ENCODE results near the gene EHBP1.
"Not testable (repeated sequence)": the region's sequence is repeated elsewhere in the genome, so short reads cannot be mapped to it uniquely, and the experiment has no call there.

EHBP1 gene

DNA sequence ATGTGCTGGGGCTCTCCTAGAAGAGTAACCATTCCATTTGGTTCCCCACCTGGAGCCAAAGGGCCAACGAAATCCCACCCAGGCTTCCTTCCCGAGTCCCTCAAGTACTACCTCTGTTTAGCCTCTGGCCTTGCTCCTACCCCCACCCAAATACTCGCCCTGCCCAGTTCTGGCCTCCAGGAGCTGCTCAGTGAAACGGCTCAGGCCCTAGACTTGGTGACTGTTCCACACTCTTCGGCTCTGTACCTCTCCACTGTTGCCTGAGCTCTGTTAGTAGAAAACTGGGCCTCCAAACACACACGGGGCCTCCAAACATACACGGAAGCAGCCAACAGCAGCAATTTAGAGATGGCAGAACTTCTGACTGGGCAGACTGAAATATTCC lies 349.3 kb downstream of the EHBP1 start:
- DNase-seq = no peak

- DNase-seq = no peak
These were observed 350.0 kb downstream of the EHBP1 start for GRCh38 chr2:63055226-63056106.

- DNase-seq = no peak
These were observed 350.9 kb downstream of the EHBP1 start for GRCh38 chr2:63056107-63057050.

- no peak for DNase-seq
These were observed 352.0 kb downstream of the EHBP1 start for GRCh38 chr2:63057249-63058143.

GRCh38 chr2:63058144-63058920 lies 352.8 kb downstream of the EHBP1 start:
- DNase-seq = no peak

- no peak for DNase-seq
These were observed 353.6 kb downstream of the EHBP1 start for GRCh38 chr2:63058921-63059792.

- DNase-seq = no peak
These were observed 354.4 kb downstream of the EHBP1 start for GRCh38 chr2:63059793-63060471.

DNA sequence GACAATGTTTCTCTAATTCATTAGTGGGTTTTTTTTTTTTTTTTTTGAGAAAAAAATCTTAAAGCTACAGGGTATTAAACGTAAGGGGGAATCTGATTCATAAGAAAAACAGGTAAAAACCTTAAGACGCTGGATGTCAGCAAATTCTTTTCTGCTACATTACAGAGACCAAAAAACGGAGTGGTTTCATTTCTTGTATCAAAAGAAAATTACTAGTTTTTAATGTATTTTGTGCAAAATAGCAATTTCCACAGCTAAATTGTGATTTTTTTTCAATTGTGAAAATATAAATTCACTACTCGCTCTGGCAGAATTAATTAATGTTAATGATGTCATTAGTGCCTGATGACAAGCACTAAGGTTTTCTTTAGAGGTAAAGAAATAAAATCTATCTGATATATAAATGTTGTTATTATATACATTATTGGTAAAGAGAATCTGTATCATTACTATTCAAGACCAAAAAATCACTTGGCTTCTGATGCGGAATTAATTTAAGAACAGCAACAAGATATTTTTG lies 355.0 kb downstream of the EHBP1 start:
- DNase-seq = no peak

- no peak for DNase-seq
These were observed 358.7 kb downstream of the EHBP1 start for GRCh38 chr2:63064197-63064596.

GRCh38 chr2:63064661-63065060 lies 359.1 kb downstream of the EHBP1 start:
- no peak for DNase-seq

- no peak for DNase-seq
These were observed 360.8 kb downstream of the EHBP1 start for GRCh38 chr2:63066265-63066664.

DNA sequence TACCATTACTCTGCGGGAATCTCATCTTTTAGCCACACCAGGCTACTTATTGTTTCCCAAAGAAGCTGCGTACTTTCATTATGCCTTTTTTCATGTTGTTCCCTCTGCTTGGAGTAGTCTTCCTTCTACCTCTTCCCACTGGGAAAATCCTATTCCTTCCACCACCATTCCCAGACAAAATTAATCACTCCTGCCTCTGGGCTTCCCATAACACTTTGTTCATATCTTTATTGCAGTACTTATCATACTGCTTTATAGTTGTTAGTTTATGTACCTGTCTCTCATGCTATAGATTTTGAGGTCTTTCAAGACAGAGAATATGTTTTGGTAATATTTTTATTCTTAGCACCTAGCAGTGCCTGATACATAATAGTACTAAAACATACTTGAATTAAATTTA lies 361.3 kb downstream of the EHBP1 start:
- DNase-seq = no peak

DNA sequence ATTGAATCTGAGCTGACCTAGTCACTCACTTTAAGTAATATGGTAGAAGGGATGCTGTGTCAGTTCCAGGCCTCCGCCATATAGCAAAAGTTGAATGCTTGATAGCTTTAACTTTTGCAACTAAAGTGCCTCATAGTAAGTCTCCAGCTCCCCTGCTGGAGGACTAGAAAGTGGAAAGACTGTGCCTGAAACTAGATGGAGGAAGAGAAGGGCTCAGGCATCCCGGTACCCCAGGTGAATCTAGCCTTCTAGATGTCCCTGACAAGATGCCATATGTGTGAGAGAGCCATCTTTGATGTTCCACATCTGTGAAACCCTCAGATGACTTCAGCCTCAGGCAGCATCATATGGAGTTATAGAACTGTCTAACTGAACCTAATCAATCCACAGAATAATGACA lies 366.2 kb downstream of the EHBP1 start:
- no peak for DNase-seq

GRCh38 chr2:63073994-63074393 lies 368.5 kb downstream of the EHBP1 start:
- DNase-seq = no peak

DNA sequence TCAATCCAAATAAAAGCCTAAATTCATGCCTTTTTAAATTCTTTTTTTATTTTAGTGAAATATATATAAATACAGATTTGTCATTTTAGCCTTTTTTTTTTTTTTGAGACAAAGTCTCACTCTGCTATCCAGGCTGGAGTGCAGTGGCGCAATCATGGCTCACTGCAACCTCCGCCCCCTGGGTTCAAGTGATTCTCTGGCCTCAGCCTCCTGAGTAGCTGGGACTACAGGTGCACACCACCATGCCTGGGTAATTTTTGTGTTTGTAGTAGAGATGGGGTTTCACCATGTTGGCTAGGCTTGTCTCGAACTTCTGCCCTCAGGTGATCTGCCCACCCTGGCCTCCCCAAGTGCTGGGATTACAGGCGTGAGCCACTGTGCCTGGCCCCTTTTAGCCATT lies 368.9 kb downstream of the EHBP1 start:
- not testable (repeated sequence) for DNase-seq

DNA sequence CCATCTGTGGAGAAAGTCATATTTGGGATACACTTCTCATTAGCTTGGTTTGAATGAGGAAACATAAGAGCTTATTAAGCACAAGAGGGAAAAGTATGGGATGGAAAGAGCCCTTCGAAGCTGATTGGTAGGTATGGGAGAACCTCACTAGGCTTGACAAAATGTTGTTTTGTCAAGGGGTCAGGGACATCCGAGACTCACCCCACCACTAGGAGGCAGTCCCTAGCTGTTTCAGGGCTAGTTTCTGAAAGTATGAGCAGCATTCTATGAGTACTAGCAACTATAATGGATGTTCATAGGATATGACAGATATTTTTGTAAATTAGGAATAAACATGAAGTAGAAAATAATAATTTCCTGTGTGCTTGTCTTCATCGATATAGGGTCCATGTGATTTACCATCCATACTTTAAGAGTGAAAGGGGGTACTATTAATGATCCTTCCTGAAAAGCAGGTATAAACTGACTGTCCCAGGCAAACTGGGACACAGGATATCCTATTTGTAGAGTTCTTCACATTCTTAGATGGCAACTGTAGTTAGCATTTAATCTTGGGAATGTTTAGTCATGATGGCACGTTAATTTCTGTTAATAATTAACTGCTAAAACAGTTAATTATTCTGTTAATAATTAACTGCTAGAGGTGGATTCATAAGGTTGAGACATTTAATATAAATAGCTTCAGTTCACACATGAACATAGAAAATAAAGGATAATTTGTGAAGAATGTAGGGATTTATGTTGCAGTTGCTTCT lies 373.5 kb downstream of the EHBP1 start:
- DNase-seq = no peak

GRCh38 chr2:63081404-63081803 lies 375.9 kb downstream of the EHBP1 start:
- no peak for DNase-seq

- no peak for DNase-seq
These were observed 381.2 kb downstream of the EHBP1 start for GRCh38 chr2:63086687-63087086.

DNA sequence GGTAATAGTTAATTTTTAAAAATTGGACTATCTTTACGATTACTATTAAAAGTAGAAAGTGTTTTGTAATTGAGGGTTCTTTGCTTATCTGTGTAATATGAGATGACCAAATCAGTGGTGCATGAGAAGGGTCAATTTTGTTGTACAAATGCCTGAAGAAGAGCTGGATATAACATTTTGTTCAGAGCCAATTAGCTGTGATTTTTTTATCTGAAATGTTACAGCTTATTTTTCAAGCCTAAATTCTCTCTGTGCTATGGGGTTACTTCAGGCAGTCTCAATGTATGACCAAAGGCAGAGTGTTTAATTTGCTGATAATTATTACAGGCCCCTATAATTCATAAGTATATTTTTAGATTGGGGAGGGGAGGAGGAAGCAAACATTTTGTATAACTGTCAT lies 386.9 kb downstream of the EHBP1 start:
- DNase-seq = no peak
